ENCODE results near the gene LPCAT1.
"Not testable (repeated sequence)": the region's sequence is repeated elsewhere in the genome, so short reads cannot be mapped to it uniquely, and the experiment has no call there.

Gene LPCAT1

DNA sequence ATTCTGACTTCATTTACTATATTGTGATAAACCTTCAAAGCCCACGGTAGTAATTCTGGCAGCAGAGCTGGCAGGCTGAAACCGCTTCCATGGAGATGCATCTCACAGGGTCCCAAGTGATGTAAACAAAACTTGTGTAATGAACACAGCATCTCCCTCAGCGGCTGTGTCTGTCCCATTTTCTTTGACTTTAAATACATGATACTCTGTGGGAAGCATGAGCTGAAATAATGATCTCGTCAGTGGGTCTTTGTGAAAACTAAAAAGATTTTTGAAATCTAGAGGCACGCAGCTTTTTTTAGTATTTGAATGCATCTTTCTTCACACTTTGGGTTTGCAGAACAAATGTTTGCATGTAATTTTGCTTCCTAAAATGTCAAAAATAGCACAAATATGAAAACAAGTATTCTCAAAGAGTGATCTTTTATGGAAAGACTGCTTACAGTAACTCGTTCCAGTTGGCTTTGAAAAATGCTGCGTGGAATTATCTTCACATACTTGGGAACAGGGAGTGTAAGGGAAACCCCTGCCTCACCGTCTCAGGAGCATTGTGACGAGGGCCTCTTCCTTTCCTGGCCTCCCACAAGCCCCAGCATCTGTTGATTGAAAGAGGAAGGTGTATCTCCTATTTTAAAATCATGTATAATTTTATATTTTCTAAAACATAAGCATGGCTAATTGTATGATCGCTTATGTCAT is 18.1 kb upstream of the LPCAT1 start:
- in situ Hi-C loops (cut with MboI; ENCODE audit: low sequenced_read_pairs): no loop called here

DNA sequence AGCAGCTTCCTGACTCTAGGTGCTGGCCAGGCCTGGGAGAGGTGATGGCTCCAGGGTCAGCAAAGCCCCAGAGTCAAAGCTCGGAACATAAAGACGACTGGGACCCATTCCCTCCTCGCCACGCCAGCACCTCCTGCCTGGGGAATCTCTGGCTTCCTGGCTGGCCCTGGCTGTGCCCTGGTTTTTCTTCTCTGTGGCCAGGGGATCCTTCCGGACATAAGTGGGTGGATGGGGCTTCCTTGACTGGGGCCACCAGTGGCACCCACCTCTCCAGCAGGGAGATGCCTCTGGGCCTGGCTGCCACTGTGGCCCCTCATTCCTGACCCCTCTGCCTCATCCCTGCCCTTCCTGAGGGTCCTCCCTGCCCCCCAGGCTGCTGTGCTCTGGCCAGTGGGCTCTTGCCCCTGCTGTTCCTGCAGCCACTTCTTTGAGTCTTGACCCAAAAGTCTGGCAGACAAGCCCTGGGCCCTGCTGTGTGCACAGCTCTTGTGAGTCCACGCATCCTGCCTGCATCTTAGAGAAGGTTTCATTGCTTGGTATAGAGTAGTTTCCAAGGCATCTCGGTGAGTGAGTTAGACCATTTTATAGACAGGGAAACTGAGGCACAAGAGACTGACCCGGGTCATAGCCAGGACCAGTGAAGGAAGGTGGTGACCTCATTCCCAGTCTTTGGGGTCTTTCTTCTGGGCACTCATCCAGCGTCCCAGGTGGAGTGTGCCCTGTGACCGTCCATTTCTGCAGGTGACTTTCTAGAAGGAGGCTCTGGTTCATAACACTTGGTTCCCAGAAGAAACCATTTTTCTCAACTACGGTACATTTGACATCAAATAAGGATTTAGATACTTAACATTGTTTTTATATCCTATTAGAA is 17.3 kb upstream of the LPCAT1 start:
- in situ Hi-C loops (cut with MboI; ENCODE audit: low sequenced_read_pairs): no loop called here

DNA sequence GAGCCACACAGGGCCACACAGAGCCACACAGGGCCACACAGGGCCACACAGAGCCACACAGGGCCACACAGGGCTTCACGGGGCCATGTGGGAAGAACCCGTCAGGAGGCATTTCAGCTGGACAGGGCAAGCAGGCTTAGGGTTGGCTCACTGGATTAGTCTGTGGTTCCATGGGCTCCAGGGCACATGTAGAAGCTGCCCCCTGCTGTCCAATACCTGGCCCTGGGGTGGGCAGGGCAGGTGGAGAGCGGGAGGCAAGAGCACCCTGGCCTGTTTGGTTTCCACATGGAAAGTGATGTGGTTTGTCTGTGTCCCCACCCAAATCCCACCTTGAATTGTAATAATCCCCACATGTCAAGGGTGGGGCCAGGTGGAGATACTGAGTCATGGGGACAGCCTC is 16.4 kb upstream of the LPCAT1 start:
- in situ Hi-C loops (cut with MboI; ENCODE audit: low sequenced_read_pairs): no loop called here

DNA sequence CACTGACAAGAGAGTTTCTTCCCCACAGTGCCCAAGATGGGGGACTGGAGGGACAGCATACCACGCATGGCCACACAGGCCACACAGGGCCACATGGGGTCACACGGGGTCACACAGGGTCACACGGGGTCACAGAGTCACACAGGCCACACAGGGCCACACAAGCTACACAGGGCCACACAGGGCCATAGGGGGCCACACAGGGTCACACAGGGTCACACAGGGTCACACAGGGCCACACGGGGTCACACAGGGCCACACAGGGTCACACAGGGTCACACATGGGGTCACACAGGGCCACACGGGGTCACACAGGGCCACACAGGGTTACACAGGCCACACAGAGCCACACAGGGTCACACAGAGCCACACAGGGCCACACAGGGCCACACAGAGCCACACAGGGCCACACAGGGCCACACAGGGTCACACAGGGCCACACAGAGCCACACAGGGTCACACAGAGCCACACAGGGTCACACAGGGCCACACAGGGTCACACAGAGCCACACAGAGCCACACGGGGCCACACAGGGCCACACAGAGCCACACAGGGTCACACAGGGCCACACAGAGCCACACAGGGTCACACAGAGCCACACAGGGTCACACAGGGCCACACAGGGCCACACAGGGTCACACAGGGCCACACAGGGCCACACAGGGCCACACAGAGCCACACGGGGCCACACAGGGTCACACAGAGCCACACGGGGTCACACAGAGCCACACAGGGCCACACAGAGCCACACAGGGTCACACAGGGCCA is 15.8 kb upstream of the LPCAT1 start:
- in situ Hi-C loops (cut with MboI; ENCODE audit: low sequenced_read_pairs): not testable (repeated sequence)

DNA sequence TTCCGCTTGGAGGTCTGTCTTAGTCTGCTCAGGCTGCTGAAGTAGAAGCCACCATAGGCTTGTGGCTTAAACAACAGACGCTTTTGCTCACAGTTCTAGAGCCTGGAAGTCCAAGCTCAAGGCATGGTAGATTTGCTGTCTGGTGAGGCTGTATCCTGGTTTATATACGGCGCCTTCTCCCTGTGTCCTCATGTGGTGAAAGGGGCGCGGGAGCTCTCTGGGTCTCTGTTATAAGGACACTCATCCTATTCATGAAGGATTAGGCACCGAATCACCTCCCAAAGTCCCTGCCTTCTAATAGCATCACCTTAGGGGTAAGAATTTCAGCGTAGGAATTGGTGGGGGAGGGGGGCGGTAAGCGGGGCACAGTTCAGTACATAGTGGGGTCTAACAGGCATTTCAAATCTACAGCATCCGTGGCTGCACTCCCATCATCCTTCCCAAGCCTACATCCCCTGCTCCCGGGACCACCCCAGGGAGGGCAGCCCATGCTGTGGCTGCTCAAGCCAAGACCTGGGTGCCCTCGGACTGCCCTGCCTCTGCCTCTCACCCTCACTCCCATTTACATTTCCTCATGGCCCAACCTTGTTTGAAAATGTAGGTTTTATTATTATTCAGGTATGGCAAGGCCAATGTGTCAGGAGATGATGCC is 15.1 kb upstream of the LPCAT1 start:
- in situ Hi-C loops (cut with MboI; ENCODE audit: low sequenced_read_pairs): no loop called here

DNA sequence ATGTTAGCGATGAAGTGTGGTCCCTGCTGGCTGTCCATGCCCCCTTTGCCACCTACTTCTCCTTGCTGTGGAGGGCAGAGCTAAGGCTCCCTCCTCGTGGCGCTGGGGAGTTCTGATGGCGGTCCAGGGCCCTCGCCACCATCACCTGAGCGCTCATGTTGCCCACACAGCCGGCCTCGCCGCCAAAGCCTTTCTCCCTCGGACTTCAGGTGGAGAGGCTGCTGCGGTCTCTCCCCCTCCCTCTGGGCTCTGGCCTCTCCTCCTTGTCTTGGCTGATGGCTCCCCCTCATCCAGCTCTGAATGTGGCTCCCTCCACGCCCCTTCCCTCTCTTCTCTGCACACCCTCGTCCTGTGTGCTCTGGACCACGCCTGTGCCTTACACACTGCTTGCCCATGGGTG is 14.5 kb upstream of the LPCAT1 start:
- in situ Hi-C loops (cut with MboI; ENCODE audit: low sequenced_read_pairs): no loop called here

DNA sequence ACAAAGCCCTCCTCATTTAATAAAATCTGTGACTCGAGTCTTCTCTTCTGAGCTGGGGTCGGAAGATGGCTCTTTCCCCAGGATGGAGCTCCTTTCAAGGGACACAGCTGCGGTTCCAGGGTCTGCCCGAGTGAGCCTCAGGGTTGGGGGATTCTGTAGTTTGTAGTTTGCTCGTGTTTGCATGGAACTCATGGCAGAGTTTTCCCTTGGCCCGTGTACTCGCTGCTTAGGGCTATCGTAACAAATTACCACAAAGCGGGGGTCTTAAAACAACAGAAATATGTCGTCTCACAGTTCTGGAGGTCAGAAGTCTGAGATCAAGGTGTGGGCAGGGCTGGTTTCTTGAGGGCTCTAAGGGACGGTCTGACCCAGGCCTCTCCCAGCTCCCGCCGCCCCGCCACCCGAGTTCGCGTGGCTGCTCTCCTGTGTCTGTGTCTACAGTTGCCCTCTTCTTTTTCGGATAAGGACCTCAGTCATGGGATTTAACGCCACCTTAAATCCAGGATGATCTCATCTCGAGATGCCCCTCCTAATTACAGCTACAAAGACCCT is 13.9 kb upstream of the LPCAT1 start:
- in situ Hi-C loops (cut with MboI; ENCODE audit: low sequenced_read_pairs): no loop called here

DNA sequence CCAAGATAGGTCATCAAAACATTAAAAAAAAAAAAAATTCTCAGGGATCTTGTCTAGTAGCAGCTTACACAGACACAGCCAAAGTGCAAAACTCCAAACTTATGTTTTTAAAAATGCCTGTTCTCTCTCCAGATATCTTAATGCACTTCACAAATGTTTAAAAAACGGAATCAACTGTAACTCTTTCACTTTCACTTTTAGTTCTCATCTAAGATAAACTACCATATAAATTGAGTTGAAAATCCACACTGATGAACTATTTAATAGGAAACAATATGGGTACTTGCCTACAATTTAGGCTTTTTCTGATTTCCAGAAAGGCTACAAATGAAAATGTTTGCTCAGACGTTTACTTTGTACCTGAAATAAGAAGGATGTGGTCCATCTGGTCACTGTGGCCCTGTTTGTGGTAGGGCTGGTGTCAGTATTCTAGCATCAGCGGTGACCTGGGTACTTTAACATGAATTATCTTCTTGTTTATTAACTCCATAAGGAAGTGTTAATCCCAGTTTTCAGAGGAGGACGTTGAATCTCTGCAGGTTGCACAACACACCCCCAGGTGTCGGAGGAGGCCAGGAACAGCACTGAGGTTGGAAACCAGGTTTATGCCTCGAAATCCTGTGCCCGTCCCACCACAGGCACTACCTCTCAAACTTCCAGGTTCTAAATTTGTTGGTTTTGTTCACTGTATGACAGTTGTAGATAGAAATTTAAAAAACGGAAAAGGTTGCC is 13.3 kb upstream of the LPCAT1 start:
- in situ Hi-C loops (cut with MboI; ENCODE audit: low sequenced_read_pairs): no loop called here

DNA sequence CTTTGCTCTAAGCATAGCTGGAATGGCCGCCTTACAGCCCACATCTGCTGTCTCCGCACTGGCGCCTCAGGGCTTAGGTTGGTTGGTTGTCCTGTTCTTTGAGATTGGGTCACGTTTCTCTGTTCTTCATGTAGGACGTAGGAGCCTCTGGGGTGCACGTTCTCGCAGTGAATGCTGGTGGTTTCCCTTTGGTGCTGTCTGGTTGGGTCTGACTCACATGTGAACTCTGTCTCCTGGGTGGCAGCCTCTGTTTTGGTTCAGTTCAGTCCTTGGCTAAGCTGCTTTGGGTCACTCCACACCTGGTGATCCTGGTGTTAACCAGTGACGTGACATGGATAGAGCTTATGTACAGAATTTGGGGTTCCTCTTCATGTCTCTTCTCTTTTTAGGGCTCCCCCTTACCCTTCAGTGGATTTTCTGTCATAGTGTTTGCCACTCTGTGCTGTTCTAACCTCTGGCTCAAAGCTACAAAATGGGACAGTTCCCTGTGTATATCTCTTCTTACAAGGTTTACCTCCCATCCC is 12.6 kb upstream of the LPCAT1 start:
- in situ Hi-C loops (cut with MboI; ENCODE audit: low sequenced_read_pairs): no loop called here

DNA sequence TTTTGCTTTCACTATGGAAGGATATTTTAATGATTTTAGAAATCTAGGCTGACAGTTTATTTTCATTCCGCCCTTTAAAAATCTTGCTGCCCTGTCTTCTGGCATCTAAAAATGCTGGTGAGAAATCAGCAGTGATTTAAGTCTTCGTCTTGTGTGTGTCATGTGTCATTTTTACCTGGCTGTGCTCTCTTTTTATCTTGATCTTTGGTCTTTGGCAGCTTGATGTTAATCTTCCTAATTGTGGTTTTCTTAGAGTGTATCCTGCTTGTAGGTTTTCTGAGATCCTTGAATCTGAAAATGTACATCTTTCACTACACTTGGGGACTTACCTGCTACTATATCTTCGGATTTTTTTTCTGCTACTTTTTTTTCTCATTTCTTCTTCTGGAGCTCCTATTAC is 11.9 kb upstream of the LPCAT1 start:
- in situ Hi-C loops (cut with MboI; ENCODE audit: low sequenced_read_pairs): no loop called here

DNA sequence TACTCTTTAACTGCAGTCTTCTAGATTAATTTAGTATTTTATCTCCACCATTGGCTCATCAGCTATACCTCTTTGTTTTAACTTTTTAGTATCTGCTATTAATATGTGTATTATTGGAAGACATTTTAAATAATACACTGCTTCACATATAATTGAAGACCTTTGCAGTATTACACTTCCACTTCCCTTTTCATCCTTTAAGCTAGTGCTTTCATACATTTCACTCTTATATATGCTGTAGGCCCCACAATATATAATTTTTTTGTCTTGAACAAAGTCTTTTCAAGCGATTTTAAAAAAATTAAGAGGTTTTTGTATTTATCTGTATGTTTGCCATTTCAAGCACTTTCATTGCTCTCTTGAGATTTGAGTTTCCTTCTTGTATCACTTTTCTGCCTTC is 8.6 kb upstream of the LPCAT1 start:
- in situ Hi-C loops (cut with MboI; ENCODE audit: low sequenced_read_pairs): no loop called here

DNA sequence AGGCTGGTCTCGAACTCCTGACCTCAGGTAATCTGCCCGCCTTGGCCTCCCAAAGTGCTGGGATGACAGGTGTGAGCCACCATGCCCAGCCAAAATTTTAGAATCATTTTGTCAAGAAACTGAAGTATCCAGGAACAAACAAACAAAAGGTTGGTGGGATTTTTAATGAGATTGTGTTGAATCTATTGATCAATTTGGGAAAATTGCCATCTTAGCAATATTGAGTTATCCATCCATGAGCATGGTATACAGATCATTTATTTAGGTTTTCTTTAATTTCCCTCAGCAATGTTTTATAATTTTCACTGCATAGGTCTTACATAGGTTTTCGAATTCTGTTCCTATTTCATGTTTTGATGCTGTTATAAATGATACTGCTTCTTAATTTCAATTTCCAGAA is 5.7 kb upstream of the LPCAT1 start:
- in situ Hi-C loops (cut with MboI; ENCODE audit: low sequenced_read_pairs): no loop called here

DNA sequence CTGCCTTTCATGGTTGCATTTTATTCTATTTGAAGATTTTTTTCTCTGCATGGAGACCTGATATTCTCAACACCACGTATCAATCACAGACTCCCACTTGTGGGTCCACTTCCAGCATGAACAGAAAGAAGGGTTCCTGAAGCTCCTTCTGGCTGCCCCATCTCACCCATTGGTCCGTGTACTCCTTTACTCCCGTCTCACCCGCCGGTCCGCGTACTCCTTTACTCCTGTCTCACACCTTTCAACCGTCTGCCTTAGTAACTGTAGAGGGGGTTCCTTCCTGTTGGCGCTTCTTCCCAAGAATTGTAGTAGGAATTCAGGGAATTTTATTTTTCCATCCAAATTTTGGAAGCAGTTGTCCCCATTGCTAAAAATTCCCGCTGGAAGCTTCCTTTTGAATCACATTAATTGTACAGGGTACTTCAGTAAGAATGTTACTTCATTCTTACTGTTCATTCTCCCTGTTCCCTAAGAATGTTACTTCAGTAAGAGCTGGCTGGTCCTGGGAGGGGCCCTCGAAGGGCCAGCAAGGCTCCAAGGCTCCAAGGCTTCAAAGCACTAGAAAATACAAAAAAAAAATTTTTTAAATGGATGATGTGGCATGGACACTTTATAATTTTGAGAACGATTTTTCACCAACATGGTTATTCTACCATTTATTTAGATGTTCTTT is 3.9 kb upstream of the LPCAT1 start:
- in situ Hi-C loops (cut with MboI; ENCODE audit: low sequenced_read_pairs): no loop called here

DNA sequence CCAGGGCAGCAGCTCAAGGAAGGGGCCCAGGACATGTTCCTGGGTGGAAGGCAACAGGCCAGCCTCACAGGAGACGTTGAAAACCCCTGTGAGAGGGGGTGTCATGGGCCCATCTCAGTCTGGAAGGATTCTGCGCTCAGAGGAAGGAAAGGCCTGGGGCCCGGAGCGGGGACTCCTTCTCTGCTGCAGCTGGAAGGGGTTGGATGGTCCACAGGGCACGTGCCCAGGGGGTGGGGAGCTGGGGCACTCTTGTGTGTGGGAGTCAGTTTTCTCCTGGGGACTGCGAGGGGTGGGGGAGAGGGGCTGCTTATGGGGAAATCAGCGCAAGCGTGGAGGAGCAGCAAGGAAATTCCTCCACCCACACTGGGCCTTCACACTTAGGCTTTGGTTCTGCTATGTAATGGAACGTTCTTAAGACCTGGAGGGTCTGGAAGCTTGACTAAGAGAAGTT is 2.9 kb upstream of the LPCAT1 start:
- in situ Hi-C loops (cut with MboI; ENCODE audit: low sequenced_read_pairs): no loop called here

DNA sequence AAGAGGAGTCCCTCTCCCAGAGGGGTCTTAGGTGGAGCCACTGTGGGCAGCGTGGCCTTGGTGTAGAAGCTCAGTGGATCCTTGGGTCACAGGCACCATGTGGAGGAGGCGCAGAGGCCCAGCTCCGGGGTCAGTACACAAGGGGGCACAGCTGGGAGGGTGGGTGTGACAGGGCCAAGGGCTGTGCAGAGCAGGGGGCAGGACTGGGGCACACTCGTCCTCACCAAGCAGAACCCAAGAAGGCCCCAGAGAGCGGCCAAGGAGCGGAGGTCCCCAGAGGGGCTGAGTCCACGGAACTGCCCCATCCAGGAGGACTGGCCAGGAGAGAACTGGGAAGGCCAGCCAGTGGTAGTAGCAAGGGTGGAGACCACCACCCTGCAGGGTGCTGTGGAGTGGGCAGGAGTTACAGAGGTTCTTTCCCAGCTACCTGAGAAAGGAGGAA is 2.5 kb upstream of the LPCAT1 start:
- in situ Hi-C loops (cut with MboI; ENCODE audit: low sequenced_read_pairs): no loop called here

DNA sequence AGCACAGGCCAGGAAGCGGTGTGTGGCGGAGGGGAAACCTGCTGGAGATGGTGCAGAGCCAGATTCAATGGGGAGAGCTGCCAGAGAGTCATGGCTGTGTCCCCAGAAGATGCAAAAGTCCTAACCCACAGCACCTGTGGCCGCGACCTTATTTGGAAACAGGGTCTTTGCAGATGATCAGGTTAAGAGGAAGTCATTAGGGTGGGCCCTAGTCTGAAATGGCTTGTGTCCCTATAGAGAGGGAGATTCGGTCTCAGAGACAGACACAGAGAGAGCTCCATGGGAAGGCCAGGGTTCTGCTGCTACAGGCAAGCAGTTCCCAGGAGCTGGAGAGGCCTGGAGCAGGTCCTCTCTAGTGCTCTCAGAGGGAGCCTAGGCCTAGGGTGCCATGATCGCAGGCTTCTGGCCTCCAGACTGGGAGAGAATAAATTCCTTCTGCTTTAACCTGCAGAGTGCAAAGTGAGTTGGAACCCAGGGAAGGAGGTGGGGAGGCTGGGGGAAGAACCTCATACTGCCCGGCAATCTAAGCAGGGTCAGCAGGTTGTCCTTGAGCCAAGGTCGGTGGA is 1.9 kb upstream of the LPCAT1 start:
- in situ Hi-C loops (cut with MboI; ENCODE audit: low sequenced_read_pairs): no loop called here

DNA sequence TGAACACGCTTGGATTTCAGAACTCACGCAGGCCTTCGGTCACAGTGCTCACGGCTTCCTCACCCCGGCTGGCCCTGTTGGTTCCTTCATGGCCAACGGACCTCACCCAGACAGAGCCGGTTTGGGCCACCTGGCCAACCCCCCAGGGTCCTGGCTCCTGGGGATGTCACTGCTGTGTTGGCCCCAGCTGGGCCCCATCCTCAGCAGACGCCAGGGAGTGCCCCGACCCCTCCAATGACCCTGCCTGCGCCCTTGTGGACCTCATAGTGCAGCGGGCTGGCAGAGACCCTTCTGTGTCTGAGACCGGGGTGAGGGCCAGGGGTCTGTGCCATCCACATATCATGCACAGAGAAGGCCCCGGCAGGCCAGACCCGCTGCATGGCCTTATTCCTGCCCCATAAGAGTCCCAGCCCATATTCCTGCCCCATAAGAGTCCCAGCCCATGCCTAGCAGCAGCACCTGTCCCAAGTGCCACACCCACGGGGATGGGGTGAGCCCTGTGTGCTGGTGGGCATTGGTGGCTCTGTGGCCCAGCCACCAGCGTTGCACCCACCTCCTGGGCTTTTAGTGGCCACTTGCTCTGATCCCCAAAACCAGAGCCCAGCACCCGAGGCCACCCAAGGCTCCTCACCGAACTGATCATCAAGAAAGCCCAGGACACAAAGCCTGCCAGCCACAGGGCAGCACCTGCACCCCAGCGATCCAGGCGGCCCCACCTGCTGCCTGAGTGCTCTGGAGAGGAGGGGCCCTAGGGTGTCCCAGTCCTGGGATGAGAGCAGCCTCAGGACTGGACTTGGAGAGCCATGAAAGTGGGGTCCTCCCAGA is 1.3 kb upstream of the LPCAT1 start:
- in situ Hi-C loops (cut with MboI; ENCODE audit: low sequenced_read_pairs): no loop called here

DNA sequence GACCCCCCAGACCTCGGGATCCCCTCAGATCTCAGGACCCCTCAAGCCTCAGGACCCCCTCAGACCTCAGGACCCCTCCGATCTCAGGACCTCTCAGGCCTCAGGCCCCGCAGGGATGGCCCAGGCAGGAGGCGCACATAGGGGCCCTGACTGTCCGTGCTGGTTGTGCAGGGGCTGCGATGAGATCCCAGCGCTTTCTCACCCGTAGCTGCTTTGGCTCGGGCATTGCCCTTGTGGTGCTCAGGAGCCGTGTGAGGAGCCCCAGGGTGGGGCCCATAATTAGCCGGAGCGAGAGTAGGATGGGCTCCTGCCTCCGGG is 680 bp upstream of the LPCAT1 start:
- in situ Hi-C loops (cut with MboI; ENCODE audit: low sequenced_read_pairs): no loop called here
